Measurements from ENCODE around the gene TINCR. TPM values are rescaled to one million over a fixed set of nuclear protein-coding genes. Genes with fewer than 3 reads are reported as not detected.

The TINCR gene
- total RNA-seq, 1 donor from 2014 or later: 0.75 TPM

GRCh38 chr19:5585461-5586299 lies 17.9 kb upstream of the TINCR start:
- Mint-ChIP-seq H3K4me3 (peak overlapping the region; percentile 39), H3K27me3 (ENCODE audit: insufficient read depth) (no peaks in the 10 kb centered on the region), H3K4me1 (ENCODE audit: low read depth) (peaks cover 8% of the 10 kb centered on the region), H3K27ac (peak overlapping the region; percentile 86), H3K36me3 (ENCODE audit: low read depth) (peaks cover 19% of the 10 kb centered on the region), H3K9me3 (no peaks in the 10 kb centered on the region)
- intact Hi-C loops (cut with micrococcal nuclease): no loop called here
- peak; percentile 36 for DNase-seq (ENCODE audit: low spot score)

- intact Hi-C loops (cut with micrococcal nuclease): no loop called here
- no peaks in the 10 kb centered on the region for H3K36me3 Mint-ChIP-seq (ENCODE audit: low read depth)
- no peak overlapping the region for H3K4me3 Mint-ChIP-seq
- H3K4me1 Mint-ChIP-seq (ENCODE audit: low read depth): peaks cover 10% of the 10 kb centered on the region
- H3K27ac Mint-ChIP-seq: no peak overlapping the region
- no peaks in the 10 kb centered on the region for H3K27me3 Mint-ChIP-seq (ENCODE audit: insufficient read depth)
- no peak for DNase-seq (ENCODE audit: low spot score)
- H3K9me3 Mint-ChIP-seq: no peaks in the 10 kb centered on the region
Observed at GRCh38 chr19:5580161-5580571, 12.4 kb upstream of the TINCR start.

- H3K4me3 Mint-ChIP-seq: no peak overlapping the region
- DNase-seq (ENCODE audit: low spot score): no peak
- intact Hi-C loops (cut with micrococcal nuclease): loop anchor here (2.0 kb wide), 1 partner anchor 531 kb away; no protein-coding TSS in a partner anchor
- H3K27ac Mint-ChIP-seq: no peak overlapping the region
- H3K27me3 Mint-ChIP-seq (ENCODE audit: insufficient read depth): no peaks in the 10 kb centered on the region
- H3K4me1 Mint-ChIP-seq (ENCODE audit: low read depth): peaks cover 10% of the 10 kb centered on the region
- H3K36me3 Mint-ChIP-seq (ENCODE audit: low read depth): no peaks in the 10 kb centered on the region
- no peaks in the 10 kb centered on the region for H3K9me3 Mint-ChIP-seq
Observed at GRCh38 chr19:5579697-5580096, 11.9 kb upstream of the TINCR start.

- no peaks in the 10 kb centered on the region for H3K9me3 Mint-ChIP-seq
Observed at GRCh38 chr19:5579286-5579685, 11.5 kb upstream of the TINCR start.

GRCh38 chr19:5578097-5578846 lies 10.5 kb upstream of the TINCR start:
- intact Hi-C loops (cut with micrococcal nuclease): loop anchor here (1.0 to 2.0 kb wide), 2 partner anchors 209 to 529 kb away; no protein-coding TSS in a partner anchor
- no peak overlapping the region for H3K27ac Mint-ChIP-seq

More at GRCh38 chr19:5579286-5579685, 11.5 kb upstream of the TINCR start:
- H3K27me3 Mint-ChIP-seq (ENCODE audit: insufficient read depth): no peaks in the 10 kb centered on the region
- H3K4me3 Mint-ChIP-seq: no peak overlapping the region
- intact Hi-C loops (cut with micrococcal nuclease): loop anchor here (2.0 kb wide), 1 partner anchor 530 kb away; no protein-coding TSS in a partner anchor
- peaks cover 10% of the 10 kb centered on the region for H3K4me1 Mint-ChIP-seq (ENCODE audit: low read depth)
- no peaks in the 10 kb centered on the region for H3K36me3 Mint-ChIP-seq (ENCODE audit: low read depth)
- no peak for DNase-seq (ENCODE audit: low spot score)
- H3K27ac Mint-ChIP-seq: no peak overlapping the region

GRCh38 chr19:5575590-5575989 lies 7.8 kb upstream of the TINCR start:
- H3K27ac Mint-ChIP-seq: no peak overlapping the region
- H3K4me1 Mint-ChIP-seq (ENCODE audit: low read depth): peaks cover 10% of the 10 kb centered on the region
- no peaks in the 10 kb centered on the region for H3K27me3 Mint-ChIP-seq (ENCODE audit: insufficient read depth)
- no peak for DNase-seq (ENCODE audit: low spot score)
- H3K4me3 Mint-ChIP-seq: no peak overlapping the region
- no peaks in the 10 kb centered on the region for H3K36me3 Mint-ChIP-seq (ENCODE audit: low read depth)
- intact Hi-C loops (cut with micrococcal nuclease): no loop called here
- H3K9me3 Mint-ChIP-seq: no peaks in the 10 kb centered on the region

More at GRCh38 chr19:5578097-5578846, 10.5 kb upstream of the TINCR start:
- Mint-ChIP-seq H3K4me1 (ENCODE audit: low read depth) (peaks cover 10% of the 10 kb centered on the region), H3K9me3 (no peaks in the 10 kb centered on the region), H3K27me3 (ENCODE audit: insufficient read depth) (no peaks in the 10 kb centered on the region), H3K4me3 (no peak overlapping the region), H3K36me3 (ENCODE audit: low read depth) (no peaks in the 10 kb centered on the region)
- peak; percentile 51 for DNase-seq (ENCODE audit: low spot score)

- intact Hi-C loops (cut with micrococcal nuclease): no loop called here
- peaks cover 2% of the 10 kb centered on the region for H3K27me3 Mint-ChIP-seq (ENCODE audit: insufficient read depth)
- no peaks in the 10 kb centered on the region for H3K9me3 Mint-ChIP-seq
- H3K4me1 Mint-ChIP-seq (ENCODE audit: low read depth): peaks cover 1% of the 10 kb centered on the region
- no peaks in the 10 kb centered on the region for H3K36me3 Mint-ChIP-seq (ENCODE audit: low read depth)
- no peak overlapping the region for H3K27ac Mint-ChIP-seq
- no peak overlapping the region for H3K4me3 Mint-ChIP-seq
- DNase-seq (ENCODE audit: low spot score): no peak
Observed at GRCh38 chr19:5572556-5573286, 5.0 kb upstream of the TINCR start.

GRCh38 chr19:5571777-5572176 lies 4.0 kb upstream of the TINCR start:
- no peaks in the 10 kb centered on the region for H3K9me3 Mint-ChIP-seq
- H3K4me3 Mint-ChIP-seq: no peak overlapping the region
- H3K36me3 Mint-ChIP-seq (ENCODE audit: low read depth): no peaks in the 10 kb centered on the region
- DNase-seq (ENCODE audit: low spot score): no peak
- H3K27ac Mint-ChIP-seq: no peak overlapping the region
- H3K27me3 Mint-ChIP-seq (ENCODE audit: insufficient read depth): peaks cover 2% of the 10 kb centered on the region
- no peaks in the 10 kb centered on the region for H3K4me1 Mint-ChIP-seq (ENCODE audit: low read depth)
- intact Hi-C loops (cut with micrococcal nuclease): no loop called here

GRCh38 chr19:5567970-5568407 lies 236 bp upstream of the TINCR start:
- intact Hi-C loops (cut with micrococcal nuclease): no loop called here
- peaks cover 9% of the 10 kb centered on the region for H3K27me3 Mint-ChIP-seq (ENCODE audit: insufficient read depth)
- H3K4me1 Mint-ChIP-seq (ENCODE audit: low read depth): no peaks in the 10 kb centered on the region
- H3K4me3 Mint-ChIP-seq: no peak overlapping the region
- H3K36me3 Mint-ChIP-seq (ENCODE audit: low read depth): no peaks in the 10 kb centered on the region
- no peak overlapping the region for H3K27ac Mint-ChIP-seq
- DNase-seq (ENCODE audit: low spot score): no peak
- H3K9me3 Mint-ChIP-seq: no peaks in the 10 kb centered on the region

- no peak overlapping the region for H3K27ac Mint-ChIP-seq
- no peak for DNase-seq (ENCODE audit: low spot score)
- H3K27me3 Mint-ChIP-seq (ENCODE audit: insufficient read depth): peaks cover 9% of the 10 kb centered on the region
- H3K4me1 Mint-ChIP-seq (ENCODE audit: low read depth): no peaks in the 10 kb centered on the region
- no peaks in the 10 kb centered on the region for H3K36me3 Mint-ChIP-seq (ENCODE audit: low read depth)
- no peak overlapping the region for H3K4me3 Mint-ChIP-seq
- H3K9me3 Mint-ChIP-seq: peaks cover 10% of the 10 kb centered on the region
- intact Hi-C loops (cut with micrococcal nuclease): no loop called here
Observed at GRCh38 chr19:5564930-5565329, 2.8 kb downstream of the TINCR start.

GRCh38 chr19:5563935-5564612 lies 3.7 kb downstream of the TINCR start:
- no peak overlapping the region for H3K4me3 Mint-ChIP-seq
- H3K9me3 Mint-ChIP-seq: peaks cover 10% of the 10 kb centered on the region
- intact Hi-C loops (cut with micrococcal nuclease): no loop called here
- no peaks in the 10 kb centered on the region for H3K4me1 Mint-ChIP-seq (ENCODE audit: low read depth)
- H3K27ac Mint-ChIP-seq: no peak overlapping the region
- H3K27me3 Mint-ChIP-seq (ENCODE audit: insufficient read depth): peaks cover 9% of the 10 kb centered on the region
- no peak for DNase-seq (ENCODE audit: low spot score)
- H3K36me3 Mint-ChIP-seq (ENCODE audit: low read depth): no peaks in the 10 kb centered on the region

- Mint-ChIP-seq H3K27me3 (ENCODE audit: insufficient read depth) (peaks cover 7% of the 10 kb centered on the region), H3K9me3 (peaks cover 10% of the 10 kb centered on the region), H3K4me3 (no peak overlapping the region), H3K36me3 (ENCODE audit: low read depth) (no peaks in the 10 kb centered on the region), H3K27ac (no peak overlapping the region), H3K4me1 (ENCODE audit: low read depth) (no peaks in the 10 kb centered on the region)
- intact Hi-C loops (cut with micrococcal nuclease): no loop called here
- DNase-seq (ENCODE audit: low spot score): no peak
Observed at GRCh38 chr19:5563008-5563431, 4.7 kb downstream of the TINCR start.
